ENCODE measurements around the gene KATNBL1. TPM values are rescaled to one million over a fixed set of nuclear protein-coding genes. Genes with fewer than 3 reads are reported as not detected.

Gene KATNBL1
- total RNA-seq, 1 donor, result 37.3 TPM

GRCh38 chr15:34161329-34161963 is 48.5 kb downstream of the KATNBL1 start:
- no peaks in the 10 kb centered on the region for H3K4me1 ChIP-seq (ENCODE audit: insufficient read depth, low read length)
- H3K9me3 ChIP-seq (ENCODE audit: low read depth, low read length), result peaks cover 12% of the 10 kb centered on the region
- no peak overlapping the region for H3K4me3 ChIP-seq (ENCODE audit: insufficient read depth, low read length)
- H3K27ac ChIP-seq (ENCODE audit: low read depth, low read length), result no peak overlapping the region
- peaks cover 18% of the 10 kb centered on the region for H3K36me3 ChIP-seq (ENCODE audit: insufficient read depth, low read length)
- no peak for DNase-seq (ENCODE audit: insufficient read length, low spot score, missing footprints)
- no peak overlapping the region for H2AFZ ChIP-seq (ENCODE audit: low read length)
- H3K4me2 ChIP-seq (ENCODE audit: insufficient read depth, low read length), result no peak overlapping the region
- H4K20me1 ChIP-seq (ENCODE audit: insufficient read depth, low read length), result peaks cover 13% of the 10 kb centered on the region
- no peaks in the 10 kb centered on the region for H3K27me3 ChIP-seq (ENCODE audit: insufficient read depth, low read length)
- no peak for TF ChIP-seq CTCF (IDR thresholded peaks at IDR 0.05; ENCODE audit: extremely low read depth, low read depth, low read length)
- H3K79me2 ChIP-seq (ENCODE audit: insufficient read depth, low read length), result peaks cover 41% of the 10 kb centered on the region

DNA sequence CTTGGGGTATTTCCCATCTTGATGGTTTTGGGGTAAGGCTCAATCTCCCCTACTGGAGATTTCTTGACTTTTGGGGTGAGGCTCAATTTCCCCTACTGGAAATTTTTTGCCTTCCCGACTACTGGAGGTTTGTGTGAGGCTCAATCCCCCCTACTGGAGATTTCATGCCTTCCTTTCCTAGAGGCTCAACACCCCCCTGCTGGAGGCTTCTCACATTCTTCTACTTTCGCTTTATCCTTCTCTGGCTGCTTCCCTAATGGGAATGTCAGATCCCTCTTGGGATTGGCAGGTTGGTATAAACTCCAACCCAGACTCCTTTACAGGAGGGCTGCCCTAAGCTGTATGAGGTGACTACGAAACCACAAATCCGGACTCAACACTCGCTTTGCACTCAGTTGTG is 49.2 kb downstream of the KATNBL1 start:
- Histone ChIP-seq H2AFZ (ENCODE audit: low read length) (no peak overlapping the region), H3K79me2 (ENCODE audit: insufficient read depth, low read length) (peaks cover 34% of the 10 kb centered on the region), H3K4me1 (ENCODE audit: insufficient read depth, low read length) (no peaks in the 10 kb centered on the region), H3K36me3 (ENCODE audit: insufficient read depth, low read length) (peaks cover 23% of the 10 kb centered on the region), H3K4me2 (ENCODE audit: insufficient read depth, low read length) (no peak overlapping the region), H4K20me1 (ENCODE audit: insufficient read depth, low read length) (peaks cover 7% of the 10 kb centered on the region), H3K27ac (ENCODE audit: low read depth, low read length) (no peak overlapping the region), H3K9me3 (ENCODE audit: low read depth, low read length) (peaks cover 13% of the 10 kb centered on the region), H3K4me3 (ENCODE audit: insufficient read depth, low read length) (no peak overlapping the region), H3K27me3 (ENCODE audit: insufficient read depth, low read length) (no peaks in the 10 kb centered on the region)
- no peak for DNase-seq (ENCODE audit: insufficient read length, low spot score, missing footprints)
- TF ChIP-seq CTCF (IDR thresholded peaks at IDR 0.05; ENCODE audit: extremely low read depth, low read depth, low read length), result no peak

DNA sequence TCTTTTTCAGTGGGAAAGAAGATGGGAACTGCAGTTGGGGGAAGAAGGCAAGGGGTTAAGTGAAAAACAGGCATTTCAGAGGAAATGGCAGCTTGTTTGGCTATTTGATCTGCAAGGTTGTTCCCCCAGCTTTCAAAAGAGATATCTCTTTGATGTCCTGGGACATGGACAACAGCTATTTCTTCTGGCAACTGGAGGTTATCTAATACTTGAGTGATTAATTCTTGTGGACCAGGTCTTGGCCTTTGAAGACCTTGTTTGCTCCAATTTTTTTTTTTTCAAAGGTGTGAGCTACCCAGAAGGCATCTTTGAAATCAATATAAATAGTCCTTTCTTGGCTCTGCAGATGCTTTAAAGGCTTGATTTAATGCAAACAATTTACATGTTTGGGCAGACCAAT is 51.5 kb downstream of the KATNBL1 start:
- H3K27me3 ChIP-seq (ENCODE audit: insufficient read depth, low read length), result no peaks in the 10 kb centered on the region
- no peak overlapping the region for H3K4me3 ChIP-seq (ENCODE audit: insufficient read depth, low read length)
- no peak overlapping the region for H3K27ac ChIP-seq (ENCODE audit: low read depth, low read length)
- peaks cover 11% of the 10 kb centered on the region for H3K79me2 ChIP-seq (ENCODE audit: insufficient read depth, low read length)
- peaks cover 46% of the 10 kb centered on the region for H3K36me3 ChIP-seq (ENCODE audit: insufficient read depth, low read length)
- no peak for TF ChIP-seq CTCF (IDR thresholded peaks at IDR 0.05; ENCODE audit: extremely low read depth, low read depth, low read length)
- no peak overlapping the region for H3K4me2 ChIP-seq (ENCODE audit: insufficient read depth, low read length)
- no peak overlapping the region for H2AFZ ChIP-seq (ENCODE audit: low read length)
- H3K9me3 ChIP-seq (ENCODE audit: low read depth, low read length), result peaks cover 20% of the 10 kb centered on the region
- no peaks in the 10 kb centered on the region for H4K20me1 ChIP-seq (ENCODE audit: insufficient read depth, low read length)
- no peak for DNase-seq (ENCODE audit: insufficient read length, low spot score, missing footprints)
- no peaks in the 10 kb centered on the region for H3K4me1 ChIP-seq (ENCODE audit: insufficient read depth, low read length)

- Histone ChIP-seq H3K4me2 (ENCODE audit: insufficient read depth, low read length) (no peak overlapping the region), H3K4me3 (ENCODE audit: insufficient read depth, low read length) (no peak overlapping the region), H3K4me1 (ENCODE audit: insufficient read depth, low read length) (no peaks in the 10 kb centered on the region), H3K27me3 (ENCODE audit: insufficient read depth, low read length) (no peaks in the 10 kb centered on the region), H2AFZ (ENCODE audit: low read length) (no peak overlapping the region), H3K79me2 (ENCODE audit: insufficient read depth, low read length) (peaks cover 1% of the 10 kb centered on the region), H3K27ac (ENCODE audit: low read depth, low read length) (no peak overlapping the region), H4K20me1 (ENCODE audit: insufficient read depth, low read length) (no peaks in the 10 kb centered on the region), H3K9me3 (ENCODE audit: low read depth, low read length) (peaks cover 9% of the 10 kb centered on the region), H3K36me3 (ENCODE audit: insufficient read depth, low read length) (peaks cover 46% of the 10 kb centered on the region)
- no peak for DNase-seq (ENCODE audit: insufficient read length, low spot score, missing footprints)
- no peak for TF ChIP-seq CTCF (IDR thresholded peaks at IDR 0.05; ENCODE audit: extremely low read depth, low read depth, low read length)
Observed at GRCh38 chr15:34155859-34156258, 54.0 kb downstream of the KATNBL1 start.
